Epidermal melanocyte (primary cell): ENCODE results near the gene ADGRL3.

Experiments used
- DNase-seq: peaks from one replicate; pipeline ENCODE4 v3.0.0; 2011; ENCODE audit warnings: low spot score; ENCODE audit not compliant: insufficient read length

ADGRL3 gene

DNA sequence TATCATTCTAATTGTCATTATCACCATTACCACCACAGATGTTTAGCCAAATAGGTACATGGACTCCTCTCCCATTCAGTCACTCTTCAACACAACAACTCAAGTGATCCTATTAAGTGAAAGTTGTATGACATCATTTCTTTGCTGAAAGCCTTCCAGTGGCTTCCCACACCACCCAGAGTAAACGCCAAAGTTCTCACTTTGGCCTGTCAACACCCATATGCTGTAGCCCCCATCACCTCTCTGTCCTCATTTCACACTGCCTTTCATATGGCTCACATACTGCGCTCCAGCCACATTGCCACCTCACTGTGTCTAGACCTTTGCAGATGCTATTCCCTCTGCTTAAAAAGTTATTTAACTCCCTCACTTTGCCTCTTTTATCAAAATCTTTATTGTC is 682.3 kb downstream of the ADGRL3 start:
- no peak for DNase-seq

DNA sequence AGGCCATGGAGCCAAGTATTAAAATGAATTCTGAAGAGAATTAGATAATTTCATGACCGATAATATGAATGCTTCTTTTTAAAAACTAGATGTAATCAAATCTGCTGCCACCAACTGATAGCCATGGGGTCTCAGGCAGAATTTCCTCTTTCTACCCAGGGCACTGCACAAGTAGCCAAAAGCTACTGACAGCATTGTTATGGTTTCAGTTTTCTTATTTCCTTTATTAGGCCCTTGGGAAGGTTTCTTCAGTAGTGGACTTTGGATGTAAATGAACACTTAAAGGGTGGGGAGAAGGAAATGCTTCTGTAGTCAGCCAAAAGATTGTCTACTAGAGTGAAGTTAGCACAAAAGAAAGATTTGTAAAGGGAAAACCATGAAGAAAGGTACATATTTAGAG is 686.0 kb downstream of the ADGRL3 start:
- DNase-seq: no peak

DNA sequence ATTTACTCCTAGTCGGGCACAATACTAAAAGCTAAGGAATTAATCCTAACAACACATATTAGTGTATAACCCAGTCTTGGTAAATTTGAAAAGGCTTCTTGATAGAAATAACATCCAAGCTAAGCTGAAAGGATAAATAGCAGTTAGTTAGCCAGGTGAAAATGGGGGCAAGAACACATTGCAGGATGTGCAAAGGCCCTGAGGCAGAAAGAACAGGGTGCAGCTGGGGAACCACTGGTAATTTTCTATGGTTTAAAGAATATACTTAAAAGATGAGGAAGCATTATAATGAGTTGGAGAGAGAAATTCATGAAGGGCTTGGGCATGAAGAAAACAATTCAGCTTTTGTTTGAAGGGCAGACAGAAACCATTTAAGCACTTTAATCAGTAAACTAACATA is 689.0 kb downstream of the ADGRL3 start:
- DNase-seq: no peak

DNA sequence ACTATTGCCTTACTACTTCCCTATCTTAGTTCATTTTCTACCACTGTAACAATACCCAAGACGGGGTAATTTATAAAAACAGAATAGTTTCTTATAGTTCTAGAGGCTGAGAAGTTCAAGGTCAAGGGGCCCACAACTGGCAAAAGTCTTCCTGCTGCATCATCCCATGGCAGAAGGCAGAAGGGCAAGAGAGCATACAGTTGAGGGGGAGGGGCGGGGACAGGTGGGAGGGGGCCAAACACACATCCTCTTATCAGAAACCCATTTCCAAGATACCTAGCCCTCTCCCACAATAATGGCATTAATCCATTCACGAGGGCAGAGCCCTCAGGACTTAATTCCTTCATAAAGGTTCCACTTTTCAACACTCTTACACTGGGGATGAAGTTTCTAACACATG is 690.2 kb downstream of the ADGRL3 start:
- no peak for DNase-seq

DNA sequence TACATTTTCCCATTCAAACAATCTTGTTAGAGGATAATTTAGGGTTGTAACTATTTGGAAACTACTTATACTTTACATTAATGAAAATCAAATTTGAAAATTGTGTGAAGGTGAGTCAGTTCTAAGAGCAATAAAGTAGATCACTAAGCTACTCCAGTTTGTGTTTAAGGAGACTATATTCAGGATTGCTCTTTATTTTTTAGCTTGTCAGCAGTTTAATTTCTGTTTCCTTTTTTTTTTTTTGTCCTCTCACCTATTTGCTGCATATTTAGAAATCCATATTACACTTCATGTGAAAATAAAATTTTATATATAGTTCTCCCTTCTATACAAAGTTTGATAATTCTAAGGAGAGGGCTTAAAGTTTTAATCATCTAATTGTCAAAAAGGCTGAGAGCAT is 691.8 kb downstream of the ADGRL3 start:
- DNase-seq: no peak

DNA sequence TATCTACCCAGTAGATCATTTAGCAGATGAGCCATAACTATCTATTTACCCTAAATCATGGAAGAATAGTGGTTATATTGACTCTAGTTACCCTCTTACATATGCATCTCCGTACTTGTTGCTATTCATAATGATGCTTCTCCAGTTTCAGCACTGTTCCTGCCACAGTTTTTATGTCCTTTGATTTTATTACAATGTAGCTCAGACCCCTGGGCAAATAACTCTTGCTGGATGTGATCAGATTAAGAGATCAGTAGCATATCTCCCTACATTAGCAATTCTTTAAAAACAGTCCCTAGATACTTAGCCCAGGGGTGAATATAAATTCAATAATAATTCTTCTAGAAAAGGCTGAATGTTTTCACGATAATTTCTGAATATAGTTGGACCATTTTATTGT is 696.5 kb downstream of the ADGRL3 start:
- no peak for DNase-seq

DNA sequence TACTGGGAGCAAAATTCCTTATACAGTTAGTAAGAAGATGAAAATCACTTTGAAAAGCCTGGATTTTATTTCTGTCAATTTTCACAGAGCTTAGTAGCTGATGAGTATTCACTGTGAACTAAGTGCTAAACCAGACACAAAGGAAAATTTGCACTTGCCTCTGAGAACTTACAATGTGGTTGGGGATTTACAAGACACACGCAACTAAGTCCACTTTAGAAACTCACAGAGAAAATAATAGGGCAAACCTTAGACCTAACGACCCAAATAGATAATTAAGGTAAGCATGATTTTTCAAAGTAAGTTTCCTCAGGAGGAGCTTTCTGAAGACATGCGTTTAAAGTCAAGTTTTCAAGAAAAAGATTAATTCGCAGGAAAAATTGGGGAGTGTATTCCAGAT is 708.9 kb downstream of the ADGRL3 start:
- no peak for DNase-seq

DNA sequence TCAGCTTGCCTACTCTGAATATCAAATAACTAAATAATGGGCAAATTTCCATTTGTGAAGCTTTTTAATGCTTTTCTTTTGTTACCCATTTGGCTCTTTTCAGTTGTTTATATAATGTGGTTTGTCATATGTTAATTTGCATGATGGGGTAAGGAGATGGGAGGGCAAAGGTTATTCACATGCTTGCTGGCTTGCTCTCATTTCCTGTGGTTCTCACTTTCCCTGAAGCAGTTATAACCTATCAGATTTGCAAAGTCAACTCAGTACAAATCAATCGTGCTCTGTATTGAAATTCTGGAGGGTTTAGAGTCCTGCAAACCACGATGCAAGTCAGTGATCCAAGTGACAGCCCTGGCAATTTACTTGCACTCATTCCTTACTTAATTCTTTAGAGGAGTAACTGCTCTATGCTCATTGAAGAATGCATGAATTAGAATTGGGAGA is 711.2 kb downstream of the ADGRL3 start:
- DNase-seq: no peak

GRCh38 chr4:61913619-61914018 is 713.5 kb downstream of the ADGRL3 start:
- no peak for DNase-seq

- DNase-seq: no peak
These were observed 715.4 kb downstream of the ADGRL3 start for GRCh38 chr4:61915501-61915900.

GRCh38 chr4:61918507-61918906 is 718.4 kb downstream of the ADGRL3 start:
- DNase-seq: no peak

- no peak for DNase-seq
These were observed 718.9 kb downstream of the ADGRL3 start for GRCh38 chr4:61918987-61919386.

GRCh38 chr4:61919561-61919960 is 719.4 kb downstream of the ADGRL3 start:
- DNase-seq: no peak

DNA sequence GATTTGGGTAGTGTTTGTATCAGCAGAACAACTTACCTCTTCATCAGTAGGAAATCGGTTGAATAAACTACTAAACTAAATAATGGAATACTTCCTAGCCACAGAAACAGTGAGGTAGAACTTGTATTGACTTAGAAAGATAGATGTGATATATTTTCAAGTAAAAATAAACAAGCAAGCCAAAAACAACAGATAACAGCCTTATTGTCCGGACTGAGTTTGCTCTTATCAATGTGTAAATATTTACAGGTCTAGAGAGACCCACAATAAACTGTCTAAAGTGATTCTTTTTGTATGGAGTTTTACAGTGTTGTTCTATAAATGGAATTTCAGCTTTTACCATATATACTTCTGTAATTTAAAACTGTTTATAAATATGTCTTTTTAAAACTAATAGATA is 721.8 kb downstream of the ADGRL3 start:
- DNase-seq: no peak

- no peak for DNase-seq
These were observed 722.6 kb downstream of the ADGRL3 start for GRCh38 chr4:61922766-61923165.

- DNase-seq: no peak
These were observed 723.1 kb downstream of the ADGRL3 start for GRCh38 chr4:61923179-61923578.

DNA sequence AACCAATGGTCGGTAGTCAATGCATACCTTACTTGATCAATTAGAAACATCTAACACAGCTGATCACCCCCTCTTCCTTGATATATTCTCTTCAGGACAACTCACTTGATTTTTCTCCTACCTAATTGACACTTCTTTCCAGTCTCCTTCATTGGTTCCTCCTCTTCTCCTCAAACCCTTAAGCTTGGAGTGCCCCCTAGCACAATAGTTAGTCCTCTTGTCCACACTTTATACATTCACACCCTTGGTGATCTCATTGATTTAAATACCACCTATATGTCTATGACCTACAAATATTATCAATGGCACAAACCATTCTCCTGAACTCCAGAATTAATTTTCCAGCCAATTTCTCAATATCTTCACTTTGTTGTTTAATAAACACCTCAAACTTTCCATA is 724.0 kb downstream of the ADGRL3 start:
- no peak for DNase-seq

DNA sequence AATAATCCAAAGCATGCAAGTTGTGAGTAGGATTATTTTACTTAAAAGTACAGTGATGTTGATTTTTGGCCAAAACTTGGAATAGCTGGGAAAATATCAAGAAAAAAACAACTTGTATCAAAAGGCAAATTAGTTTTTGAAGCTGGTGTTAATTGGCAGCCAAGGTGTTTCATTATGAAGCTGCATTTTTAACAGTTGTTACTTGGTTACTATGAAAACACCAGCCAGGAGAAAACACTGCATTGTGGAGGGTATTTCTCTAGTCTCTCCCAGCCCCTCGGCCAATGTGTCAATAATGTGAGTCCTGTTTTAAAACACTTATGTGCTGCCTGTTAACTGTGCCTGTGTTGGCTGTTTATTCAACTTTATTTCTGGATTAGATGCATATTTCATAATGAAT is 733.4 kb downstream of the ADGRL3 start:
- no peak for DNase-seq

- DNase-seq: no peak
These were observed 734.1 kb downstream of the ADGRL3 start for GRCh38 chr4:61934198-61934597.

DNA sequence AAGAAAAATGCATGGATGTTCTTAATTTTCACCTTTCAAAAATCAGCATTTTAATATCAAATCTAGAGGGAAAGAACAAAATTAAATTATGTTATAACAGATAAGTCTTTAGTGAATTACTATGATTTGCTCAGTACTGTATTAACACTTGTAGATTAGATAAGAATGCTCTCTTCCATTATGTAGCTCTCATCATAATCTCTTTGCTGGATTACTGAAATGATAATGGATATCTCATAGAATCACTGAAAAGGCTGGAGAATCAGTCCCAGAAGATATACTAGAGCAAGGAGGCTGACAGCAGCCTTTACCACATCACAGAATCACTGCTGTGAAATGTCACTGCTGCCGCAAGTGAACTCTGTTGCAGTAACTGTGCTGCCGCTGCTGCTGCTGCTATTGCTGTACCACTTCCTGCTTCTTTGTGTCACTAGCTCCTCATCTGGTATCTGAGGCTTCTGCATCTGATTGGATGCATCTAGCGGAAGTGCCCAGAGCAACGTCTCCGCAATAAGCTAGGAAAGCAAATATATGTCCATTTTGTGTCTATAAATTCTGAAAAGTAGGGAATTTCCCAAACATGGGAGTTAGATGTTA is 738.2 kb downstream of the ADGRL3 start:
- DNase-seq: no peak

DNA sequence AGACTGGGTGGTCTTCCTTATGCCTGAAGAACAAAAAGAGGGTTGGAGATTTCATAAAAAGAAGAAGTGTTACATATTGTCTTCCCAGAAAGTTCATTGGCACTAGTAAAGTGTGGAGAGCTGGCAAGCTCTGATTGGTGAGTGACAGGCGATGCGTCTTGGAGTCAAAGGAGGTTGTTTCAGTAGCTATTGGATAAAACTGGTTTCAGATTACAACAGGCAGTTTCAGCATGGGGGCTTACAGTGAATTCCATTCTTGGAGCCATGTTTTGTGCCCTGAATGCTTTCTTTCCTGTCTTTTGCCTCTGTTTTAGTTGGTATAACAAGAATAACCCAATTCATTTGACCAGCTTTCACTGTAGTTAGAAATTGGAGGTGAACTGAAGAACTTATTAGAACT is 750.5 kb downstream of the ADGRL3 start:
- no peak for DNase-seq

DNA sequence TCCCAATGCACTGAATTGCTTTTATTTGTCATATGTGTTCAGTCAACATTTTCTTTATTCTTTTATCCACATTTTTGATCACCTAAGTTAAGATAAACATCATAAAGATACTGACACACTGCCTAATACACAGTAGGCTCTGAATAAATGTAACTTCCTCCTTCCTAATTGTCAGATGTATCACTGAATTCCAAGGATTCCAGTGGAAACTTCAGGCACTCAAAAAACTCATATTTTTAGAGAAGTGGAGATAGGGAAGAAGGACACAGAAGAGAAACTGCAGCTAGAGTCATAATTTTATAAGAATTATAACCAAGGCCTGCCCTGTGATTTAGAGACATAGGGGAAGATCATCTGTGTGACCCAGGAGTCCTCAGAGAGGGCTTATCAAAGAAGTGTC is 753.3 kb downstream of the ADGRL3 start:
- DNase-seq: no peak

- DNase-seq: no peak
These were observed 758.5 kb downstream of the ADGRL3 start for GRCh38 chr4:61958591-61958990.

- DNase-seq: no peak
These were observed 759.0 kb downstream of the ADGRL3 start for GRCh38 chr4:61959087-61959486.
